Effector CD4-positive, alpha-beta T cell (primary cell): ENCODE measurements around the gene GLE1.
A peak's percentile ranks its signal among the peaks of the same experiment; 100 is the strongest.

ENCODE experiments used
- DNase-seq: peaks from one replicate; pipeline ENCODE4 v3.0.0-alpha.2; 2020
- total RNA-seq: gene quantifications from one replicate; lab custom pipeline; 2026; lab: John Stamatoyannopoulos, UW

Gene GLE1, protein sequence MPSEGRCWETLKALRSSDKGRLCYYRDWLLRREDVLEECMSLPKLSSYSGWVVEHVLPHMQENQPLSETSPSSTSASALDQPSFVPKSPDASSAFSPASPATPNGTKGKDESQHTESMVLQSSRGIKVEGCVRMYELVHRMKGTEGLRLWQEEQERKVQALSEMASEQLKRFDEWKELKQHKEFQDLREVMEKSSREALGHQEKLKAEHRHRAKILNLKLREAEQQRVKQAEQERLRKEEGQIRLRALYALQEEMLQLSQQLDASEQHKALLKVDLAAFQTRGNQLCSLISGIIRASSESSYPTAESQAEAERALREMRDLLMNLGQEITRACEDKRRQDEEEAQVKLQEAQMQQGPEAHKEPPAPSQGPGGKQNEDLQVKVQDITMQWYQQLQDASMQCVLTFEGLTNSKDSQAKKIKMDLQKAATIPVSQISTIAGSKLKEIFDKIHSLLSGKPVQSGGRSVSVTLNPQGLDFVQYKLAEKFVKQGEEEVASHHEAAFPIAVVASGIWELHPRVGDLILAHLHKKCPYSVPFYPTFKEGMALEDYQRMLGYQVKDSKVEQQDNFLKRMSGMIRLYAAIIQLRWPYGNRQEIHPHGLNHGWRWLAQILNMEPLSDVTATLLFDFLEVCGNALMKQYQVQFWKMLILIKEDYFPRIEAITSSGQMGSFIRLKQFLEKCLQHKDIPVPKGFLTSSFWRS
- 43.2 reads per million, percentile 65 among the genes with 10 or more reads in this experiment for total RNA-seq

DNA sequence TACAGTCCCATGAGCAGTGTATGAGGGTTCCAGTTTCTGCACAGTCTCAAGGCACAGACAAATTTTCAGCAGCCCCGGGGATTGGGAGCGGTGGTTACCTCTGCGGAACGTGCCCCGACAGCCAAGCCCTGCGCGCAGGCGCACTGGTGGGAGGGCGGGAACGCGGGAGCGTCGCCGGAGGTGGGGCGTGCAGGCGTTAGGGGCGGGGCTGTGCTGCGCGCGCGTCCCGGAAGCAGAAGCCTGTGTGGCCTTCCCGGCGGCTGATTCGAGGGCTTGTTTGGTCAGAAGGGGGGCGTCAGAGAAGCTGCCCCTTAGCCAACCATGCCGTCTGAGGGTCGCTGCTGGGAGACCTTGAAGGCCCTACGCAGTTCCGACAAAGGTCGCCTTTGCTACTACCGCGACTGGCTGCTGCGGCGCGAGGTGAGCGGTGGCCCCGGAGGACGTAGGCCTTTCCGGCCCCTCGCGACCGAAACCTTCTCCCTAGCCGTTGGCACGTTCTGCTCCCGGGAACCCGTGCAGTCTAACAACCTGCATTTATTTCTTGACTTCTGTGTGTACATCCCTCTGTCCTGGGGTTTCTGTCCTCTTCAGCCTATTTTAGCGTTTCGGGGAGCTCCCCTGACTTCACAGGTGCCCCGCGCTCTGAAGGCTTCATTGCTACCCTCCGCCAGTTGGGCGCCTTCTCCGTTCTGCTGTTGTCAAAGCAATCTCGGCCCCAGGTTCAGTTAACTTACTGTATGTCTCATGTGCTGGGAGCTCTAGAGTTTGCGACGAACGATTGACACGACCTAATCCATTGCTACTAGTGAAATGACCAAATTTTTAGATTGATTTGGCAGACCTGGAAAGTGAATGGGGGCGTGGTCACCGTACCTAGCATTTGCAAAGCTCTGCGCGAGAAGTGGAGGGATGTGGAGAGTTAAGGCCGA, at the start of gene GLE1:
TSS of gene GLE1 (plus strand) at position 235 of the 929 bp plus-strand sequence. CDS start at position 322, 87 bp downstream.
- DNase-seq: peak; percentile 98

DNA sequence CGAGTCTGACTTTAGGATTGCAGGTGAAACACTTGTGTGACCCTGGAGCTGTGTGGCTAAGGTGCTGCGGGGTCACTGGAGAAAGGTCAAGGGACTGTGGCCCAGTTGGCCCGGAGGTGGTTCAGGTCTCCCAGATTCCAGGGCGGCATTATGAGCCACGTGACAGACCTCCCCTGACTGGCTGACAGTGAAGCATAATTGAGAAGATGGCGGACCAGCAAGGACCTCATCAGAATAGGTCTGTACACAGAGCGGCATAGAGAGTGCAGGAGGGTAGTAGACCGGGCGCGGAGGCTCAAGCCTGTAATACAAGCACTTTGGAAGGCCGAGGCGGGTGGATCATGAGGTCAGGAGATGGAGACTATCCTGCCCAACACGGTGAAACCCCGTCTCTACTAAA, 49.5 kb upstream of the GLE1 start:
- DNase-seq: no peak

DNA sequence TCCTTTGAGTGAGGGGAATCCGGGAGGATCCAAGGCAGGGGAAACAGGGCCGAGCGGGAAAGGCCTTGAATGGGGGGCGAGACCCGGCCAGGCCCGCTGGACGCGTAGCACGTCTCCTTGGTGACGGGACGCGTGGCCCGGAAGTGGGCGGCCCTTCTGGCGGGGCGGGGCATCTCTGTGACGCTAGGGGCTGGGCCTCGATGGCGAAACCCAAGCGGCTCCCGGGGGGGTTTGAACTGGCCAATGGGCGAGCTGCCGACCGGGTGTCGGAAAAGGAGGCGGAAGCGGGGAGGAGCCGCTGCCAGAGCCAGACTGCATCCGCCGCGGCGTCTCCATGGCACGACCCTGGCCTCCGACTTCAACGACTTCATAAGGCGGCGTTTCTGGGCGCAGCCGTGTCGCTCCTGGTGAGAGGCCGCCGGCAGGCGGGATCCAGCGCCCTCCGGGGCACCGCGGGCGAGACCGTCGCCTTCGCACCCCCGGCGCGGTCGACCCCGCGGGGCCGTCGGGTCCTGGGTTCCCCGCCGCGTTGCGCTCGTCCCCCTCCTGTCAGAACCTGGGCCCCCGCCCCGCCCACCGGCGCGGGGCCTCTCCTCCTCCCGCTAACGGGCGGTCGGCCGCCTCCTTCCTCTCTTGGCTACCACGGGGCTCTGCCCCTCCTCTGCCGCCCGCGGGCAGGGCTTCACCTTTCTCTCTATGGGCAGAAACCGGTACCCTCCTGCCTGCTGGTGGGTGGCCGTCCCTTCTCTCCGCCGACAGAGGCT, 48.5 kb upstream of the GLE1 start, which contains the start of gene ODF2:
TSS of gene ODF2 (plus strand) at position 158 of the 764 bp plus-strand sequence. CDS start at position 244, 86 bp downstream.
- peak; percentile 99 for DNase-seq

DNA sequence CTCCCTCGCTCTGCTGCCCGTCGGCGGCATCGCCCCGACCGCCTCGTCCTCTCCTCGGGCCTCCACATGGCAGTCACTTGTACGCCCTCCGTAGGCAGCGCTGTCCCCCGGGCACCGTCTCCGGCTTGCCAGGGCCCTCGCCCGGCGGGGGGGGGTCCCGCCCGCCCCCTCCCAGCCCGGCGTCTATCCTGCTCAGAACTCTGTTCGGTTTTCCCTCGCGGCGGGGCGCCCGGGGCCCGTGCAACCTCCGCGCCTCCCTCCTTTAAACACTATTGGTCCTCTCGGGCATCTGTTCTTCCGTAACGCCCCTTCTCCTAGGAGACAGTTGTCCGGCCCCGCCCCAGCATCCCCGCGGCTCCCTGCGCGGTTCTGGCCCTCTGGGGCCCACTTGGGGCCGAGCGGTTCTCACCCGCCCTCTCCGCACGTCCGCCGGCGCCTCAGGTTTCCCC, 47.9 kb upstream of the GLE1 start:
- DNase-seq: peak; percentile 55

DNA sequence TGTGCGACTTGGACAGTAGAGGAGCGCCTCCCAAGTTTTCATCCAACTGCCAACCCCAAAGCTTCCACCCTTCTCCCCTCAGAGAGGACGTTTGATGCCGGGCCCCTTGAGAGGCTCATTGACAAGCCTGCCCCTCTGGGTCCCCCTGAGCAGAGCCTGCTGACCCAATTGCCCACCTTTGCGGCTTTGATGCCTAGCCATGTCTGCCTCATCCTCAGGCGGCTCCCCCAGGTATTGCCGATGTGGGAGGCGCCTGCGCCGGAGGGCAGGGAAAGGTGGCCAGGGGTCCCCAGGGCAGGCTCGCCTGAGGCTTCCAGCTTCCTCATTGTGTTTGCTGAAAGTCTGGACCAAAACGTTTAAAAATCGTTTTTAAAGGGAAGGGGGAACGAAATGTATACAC, 47.3 kb upstream of the GLE1 start:
- DNase-seq: no peak

DNA sequence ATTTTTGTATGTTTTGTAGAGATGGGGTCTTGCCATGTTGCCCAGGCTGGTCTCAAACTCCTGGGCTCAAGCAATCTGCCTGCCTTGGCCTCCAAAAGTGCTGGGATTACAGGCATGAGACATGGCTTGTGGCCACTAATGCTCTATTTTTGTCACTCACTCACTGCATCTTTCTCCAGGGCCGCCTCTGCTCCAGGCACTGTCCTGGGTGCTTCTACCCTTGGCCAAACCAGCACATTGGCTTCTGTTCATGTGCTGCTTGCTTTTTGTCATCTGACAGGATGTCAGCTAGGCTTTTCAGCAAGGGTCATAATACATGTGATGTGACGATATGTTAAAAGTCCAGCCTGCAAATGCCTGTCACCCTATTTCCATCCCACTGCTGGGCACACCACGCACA, 45.5 kb upstream of the GLE1 start:
- DNase-seq: no peak

DNA sequence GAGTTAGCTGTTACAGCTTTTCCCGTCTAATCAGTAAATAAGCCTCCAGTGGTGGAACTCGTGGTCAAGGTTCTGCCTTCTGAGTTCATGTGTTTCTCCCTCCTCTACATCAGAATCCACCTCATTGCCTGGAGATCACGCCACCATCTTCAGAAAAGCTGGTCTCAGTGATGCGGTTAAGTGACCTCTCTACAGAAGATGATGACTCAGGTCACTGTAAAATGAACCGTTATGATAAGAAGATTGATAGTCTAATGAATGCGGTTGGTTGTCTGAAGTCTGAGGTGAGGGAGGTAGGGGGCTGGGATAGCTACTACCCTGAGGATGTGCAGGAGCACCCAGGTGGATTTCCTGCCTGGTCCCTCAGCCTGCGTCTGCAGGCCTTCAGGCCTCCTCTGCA, 35.4 kb upstream of the GLE1 start:
- no peak for DNase-seq

DNA sequence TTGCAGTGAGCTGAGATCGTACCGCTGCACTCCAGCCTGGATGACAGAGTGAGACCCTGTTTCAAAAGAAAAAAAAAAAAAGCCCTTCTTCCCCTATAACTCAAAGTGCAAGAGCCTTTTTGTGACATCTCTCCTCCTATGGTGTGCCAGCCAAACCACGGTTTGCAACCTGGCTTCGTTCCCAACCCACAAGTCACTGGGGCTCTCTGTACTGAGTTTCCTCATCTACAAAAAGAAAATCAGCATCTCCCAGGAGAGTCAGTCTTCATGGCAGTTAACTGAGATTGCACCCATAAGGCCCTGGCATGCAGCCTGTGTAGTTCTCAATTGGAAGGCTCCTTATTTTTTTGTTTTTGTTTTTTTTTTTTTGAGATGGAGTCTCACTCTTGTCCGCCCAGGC, 34.0 kb upstream of the GLE1 start:
- no peak for DNase-seq

DNA sequence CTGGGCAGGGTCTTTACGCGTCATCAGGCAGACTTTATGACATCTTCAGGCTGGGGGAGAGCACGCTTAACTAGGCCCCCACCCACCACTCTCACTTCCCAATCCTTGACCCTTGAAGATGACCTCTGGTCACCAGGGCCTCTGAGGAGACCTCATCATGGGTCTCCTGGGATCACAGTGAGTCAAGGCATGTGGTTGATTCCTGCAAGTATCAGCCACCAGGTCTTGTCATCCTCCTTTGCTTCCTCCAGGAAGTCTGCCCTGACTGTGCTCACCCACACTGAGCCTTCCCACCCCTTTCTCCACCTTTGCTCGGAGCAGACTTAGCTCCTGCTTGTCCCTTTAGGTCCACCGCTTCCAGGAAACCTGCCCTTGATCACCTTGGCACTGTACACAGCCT, 31.4 kb upstream of the GLE1 start:
- DNase-seq: no peak

DNA sequence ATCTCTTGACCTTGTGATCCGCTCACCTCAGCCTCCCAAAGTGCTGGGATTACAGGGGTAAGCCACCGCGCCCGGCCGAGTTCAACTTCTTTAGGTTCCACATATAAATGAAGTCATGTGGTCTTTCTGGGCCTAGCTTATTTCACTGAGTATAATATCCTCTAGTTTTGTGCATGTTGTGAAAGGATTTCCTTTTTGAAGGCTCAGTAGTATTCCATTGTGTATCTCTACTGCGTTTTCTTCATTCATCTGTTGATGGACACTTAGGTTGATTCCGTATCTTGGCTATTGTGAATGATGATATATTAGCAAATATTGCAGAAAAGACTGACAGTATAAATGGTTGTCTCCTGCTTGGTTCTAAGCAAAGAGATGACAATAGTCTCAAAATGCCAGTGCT, 28.7 kb upstream of the GLE1 start:
- no peak for DNase-seq

DNA sequence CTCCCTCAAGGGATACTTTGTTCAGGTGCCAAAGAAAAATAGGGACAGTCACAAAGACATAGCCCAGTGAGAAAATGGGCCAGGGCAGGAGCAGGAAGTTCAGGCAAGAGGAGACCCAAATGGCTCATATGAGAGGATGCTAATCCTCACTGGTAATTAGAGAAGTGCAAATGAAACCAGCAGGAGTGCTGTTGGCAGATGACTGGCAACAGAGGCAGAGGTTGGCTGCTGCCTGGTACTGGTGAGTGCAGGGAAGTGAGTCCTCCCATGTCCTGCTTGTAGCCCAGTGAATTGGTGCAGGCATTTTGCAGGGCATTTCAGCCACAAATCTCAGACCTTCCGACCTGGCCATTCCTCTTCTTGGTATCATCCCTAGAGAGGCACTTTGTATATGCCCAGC, 25.3 kb upstream of the GLE1 start:
- DNase-seq: no peak

DNA sequence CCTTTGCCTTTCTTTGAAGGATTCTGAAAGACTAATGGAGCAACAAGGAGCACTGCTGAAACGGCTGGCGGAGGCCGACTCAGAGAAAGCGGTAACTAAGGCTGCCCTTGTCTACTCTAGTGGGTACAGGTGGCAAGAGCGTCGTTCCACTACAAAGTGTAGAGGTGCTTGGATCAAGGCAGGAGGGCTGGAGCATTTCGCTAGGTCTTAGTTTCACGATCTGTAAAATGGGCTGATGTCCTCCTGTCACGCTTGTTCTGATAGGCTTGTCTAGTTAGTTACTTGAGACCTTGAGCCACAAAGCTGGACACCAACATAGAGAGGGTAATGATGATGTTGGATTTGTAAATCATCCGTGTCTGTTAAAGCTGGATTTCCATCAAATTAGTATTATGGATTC, 23.0 kb upstream of the GLE1 start:
- no peak for DNase-seq

DNA sequence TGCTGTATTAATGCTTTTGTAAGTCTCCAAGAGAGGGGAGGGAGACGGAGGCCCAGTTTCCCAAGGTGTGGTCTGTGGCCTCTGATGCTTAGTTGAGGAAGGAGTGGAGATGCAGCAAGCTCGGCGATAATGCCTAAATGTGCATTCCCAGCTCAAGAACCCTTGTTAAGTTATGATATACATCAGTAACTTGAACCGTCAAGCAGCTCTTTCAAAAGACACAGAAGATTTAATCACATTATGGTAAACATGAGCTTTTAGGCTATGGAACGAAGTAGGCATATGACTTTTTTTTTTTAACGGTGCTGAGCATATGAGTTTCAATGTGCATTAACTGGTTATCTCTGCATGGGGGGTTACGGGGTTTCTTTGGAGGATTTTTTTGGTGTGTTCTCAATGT, 22.3 kb upstream of the GLE1 start:
- no peak for DNase-seq

DNA sequence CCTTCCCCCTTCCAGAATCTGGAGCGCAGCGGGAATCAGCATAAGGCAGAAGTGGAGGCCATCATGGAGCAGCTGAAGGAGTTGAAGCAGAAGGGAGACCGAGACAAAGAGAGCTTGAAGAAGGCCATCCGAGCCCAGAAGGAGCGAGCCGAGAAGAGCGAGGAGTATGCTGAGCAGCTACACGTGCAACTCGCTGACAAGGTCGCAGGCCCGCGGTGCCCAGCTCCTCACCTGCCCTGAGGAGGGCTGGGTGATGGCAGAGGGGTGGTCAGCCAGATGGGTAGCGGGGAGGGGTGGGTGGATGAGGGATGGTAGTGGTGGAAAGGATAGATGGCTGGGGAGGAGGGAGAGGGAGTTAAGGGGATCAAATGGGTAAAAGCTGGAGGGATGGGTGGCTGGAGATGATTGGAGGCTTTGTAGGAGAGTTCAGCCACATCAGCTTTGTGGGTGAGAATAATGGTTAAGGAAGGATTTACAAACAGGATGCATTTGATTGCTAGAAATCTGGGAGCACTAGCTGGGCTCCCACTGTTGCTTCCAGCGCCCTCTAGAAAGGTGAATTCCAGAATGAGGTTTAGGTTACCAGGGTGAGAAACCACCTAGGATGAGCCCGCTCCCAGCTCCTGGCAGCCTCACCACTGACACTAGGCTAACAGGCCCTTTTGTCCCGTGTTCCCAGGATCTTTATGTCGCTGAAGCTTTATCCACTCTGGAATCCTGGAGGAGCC, 19.7 kb upstream of the GLE1 start:
- DNase-seq: no peak

DNA sequence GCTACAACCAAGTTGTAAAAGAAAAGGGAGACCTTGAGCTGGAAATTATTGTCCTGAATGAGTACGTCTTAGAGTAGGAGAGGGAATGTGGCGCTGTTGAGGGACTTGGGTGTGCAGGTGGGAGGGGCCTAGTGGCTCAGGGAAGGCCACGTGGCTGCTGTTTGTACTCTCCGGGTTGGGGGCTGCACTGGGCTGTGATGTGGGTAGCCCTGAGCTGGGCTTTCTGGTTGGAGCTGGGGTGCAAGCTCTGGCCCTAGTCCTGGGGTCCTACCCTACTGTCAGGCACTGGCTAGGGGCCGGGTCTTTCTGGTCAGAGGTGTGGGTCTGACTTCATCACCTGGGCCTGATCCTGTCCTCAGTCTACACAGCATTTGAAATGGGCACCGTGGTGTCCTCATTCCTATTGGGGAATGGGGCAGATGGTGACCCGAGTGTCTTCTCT, 19.1 kb upstream of the GLE1 start:
- no peak for DNase-seq

DNA sequence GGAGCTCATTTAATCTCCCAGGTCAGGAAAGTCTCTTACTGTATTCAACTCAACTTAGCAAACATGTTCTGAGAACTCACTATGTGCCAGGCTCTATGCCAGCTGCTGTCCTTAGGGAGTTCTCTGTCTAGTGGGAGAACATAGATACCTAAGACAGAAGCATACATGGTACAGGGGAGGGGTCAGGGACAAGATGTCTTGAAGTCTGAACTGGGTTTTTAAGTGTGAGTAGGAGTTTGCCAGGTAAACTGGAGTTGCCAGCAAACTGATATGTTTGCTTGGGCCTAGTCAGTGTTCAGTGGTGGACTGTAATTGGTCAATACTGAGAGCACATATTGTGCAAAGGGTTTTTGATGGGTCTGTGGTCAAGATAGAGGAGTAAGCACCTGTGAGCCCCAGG, 18.3 kb upstream of the GLE1 start:
- DNase-seq: no peak

DNA sequence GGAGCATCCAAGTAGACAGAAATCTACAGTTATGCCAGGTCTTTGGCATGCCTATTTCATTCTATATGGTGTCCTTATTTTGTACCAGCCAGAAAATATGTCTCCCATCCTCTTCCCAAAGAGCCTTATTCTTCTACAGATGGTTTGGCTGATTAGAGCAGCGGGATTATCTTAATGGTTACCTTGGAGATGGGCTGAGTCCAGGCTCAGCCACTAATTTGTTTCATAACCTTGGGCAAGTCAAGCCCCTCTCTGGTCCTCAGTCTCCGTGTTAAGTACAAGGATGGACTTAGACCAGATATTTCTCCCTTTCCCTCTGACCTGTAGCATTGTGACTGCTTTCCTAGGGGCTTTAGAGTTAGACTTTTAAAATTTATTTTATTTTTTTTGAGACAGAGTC, 11.1 kb upstream of the GLE1 start:
- DNase-seq: no peak

DNA sequence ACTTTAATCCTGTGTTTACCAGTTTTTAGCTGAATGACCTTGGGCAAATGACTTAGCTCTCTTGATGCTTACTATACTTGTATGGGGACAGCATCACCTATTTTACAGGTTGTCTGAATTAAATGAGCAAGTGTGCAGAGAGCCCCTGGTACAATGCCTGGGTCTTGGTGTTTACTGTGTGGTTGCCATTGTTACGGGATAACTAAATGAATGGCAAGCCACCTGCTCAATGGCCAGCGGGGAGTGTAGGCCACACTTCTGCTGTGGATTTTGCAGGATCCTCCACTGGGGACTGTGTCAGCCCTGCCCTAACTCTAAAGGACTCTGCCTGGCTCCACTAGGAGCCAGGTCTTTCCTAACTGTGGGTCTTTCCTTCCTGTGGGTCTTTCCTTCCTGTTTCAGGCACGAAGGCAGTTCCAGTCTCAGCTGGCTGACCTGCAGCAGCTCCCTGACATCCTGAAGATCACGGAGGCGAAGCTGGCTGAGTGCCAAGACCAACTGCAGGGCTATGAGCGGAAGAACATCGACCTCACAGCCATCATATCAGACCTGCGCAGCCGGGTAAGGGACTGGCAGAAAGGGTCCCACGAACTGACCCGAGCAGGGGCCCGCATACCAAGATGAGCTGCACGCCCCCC, 10.3 kb upstream of the GLE1 start:
- no peak for DNase-seq

DNA sequence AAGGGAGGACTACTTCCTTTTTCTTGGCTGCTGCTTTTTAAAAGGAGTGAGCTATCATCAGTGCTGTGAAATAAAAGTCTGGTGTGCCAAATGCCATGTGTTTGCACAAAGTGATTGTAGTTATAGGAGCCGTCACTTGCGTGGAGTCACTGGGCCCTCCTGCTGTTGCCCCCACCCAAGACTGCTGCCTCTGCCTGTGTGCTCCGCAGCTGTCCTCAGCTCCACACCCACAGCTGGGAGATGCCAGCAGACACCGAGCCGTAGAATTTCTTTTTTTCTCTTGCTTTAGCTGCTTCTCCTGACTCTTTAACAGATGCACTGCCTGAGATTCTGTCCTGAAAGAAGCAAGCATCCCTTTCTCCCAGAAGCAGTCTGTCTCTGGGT, 9.8 kb upstream of the GLE1 start:
- DNase-seq: no peak

DNA sequence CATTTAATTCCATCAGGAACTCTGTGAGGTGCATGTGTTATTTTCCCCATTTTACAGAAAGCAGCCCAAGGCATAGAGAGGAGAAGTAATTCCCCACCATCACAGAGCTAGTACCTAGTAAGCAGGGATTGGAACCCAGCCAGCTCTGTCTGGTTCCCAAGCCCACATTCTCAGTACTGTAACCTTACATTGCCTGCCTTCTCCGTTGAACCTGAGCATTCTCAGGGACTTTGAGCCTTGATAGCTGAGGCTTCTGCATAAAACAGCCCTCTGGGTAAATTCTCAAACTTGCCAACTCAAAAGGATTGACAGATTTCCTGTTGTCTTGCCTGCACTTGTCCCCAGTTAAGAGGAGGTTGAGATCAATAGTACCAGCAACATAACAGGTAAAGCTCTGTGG, 9.2 kb upstream of the GLE1 start:
- no peak for DNase-seq
